Upper lobe of right lung (tissue), 1 donor: Measurements from ENCODE around the gene PGA5. TPM values are rescaled to one million over a fixed set of nuclear protein-coding genes. Genes with fewer than 3 reads are reported as not detected.
"Not testable (repeated sequence)": the region's sequence is repeated elsewhere in the genome, so short reads cannot be mapped to it uniquely, and the experiment has no call there.

ENCODE experiments used
- ATAC-seq: fragments of 200-7000 bp; cut with Tn5 transposase; one replicate; pipeline ENCODE4 v1.9.1; 2020; ENCODE audit warnings: mild to moderate bottlenecking, moderate library complexity
- DNase-seq: peaks from one replicate; pipeline ENCODE4 v3.0.0-alpha.2; 2020
- H3K27ac ChIP-seq: fragments of 200-600 bp; one replicate; pipeline ENCODE4 v1.8.0; 2022
- H3K27me3 ChIP-seq: fragments of 200-600 bp; one replicate; pipeline ENCODE4 v1.8.0; 2022; ENCODE audit warnings: mild to moderate bottlenecking
- H3K36me3 ChIP-seq: fragments of 200-600 bp; one replicate; pipeline ENCODE4 v1.8.0; 2022
- H3K4me1 ChIP-seq: fragments of 200-600 bp; one replicate; pipeline ENCODE4 v1.8.0; 2022
- H3K4me3 ChIP-seq: fragments of 200-600 bp; one replicate; pipeline ENCODE4 v1.8.0; 2022; ENCODE audit warnings: mild to moderate bottlenecking
- H3K9me3 ChIP-seq: fragments of 200-600 bp; one replicate; pipeline ENCODE4 v1.8.0; 2022
- intact Hi-C: fragments of 100-400 bp; cut with DNase I; formaldehyde crosslinking; loops from one replicate; pipeline ENCODE4 v1.11.0; 2022
- total RNA-seq: library from RNA; stranded (reverse); fragmentation: NEBNext Ultra II Directional; extraction: Animal tissue kit (Norgen Biotek cat#: 25700); gene quantifications from one replicate; pipeline ENCODE4 v1.2.1, GENCODE V29; 2021
- TF ChIP-seq, protein P1 (sequence below): fragments of 200-600 bp; IDR thresholded peaks from one replicate; pipeline ENCODE4 v1.8.0; 2022; ENCODE audit warnings: antibody characterized with exemption
- donor health status: DM: no; HTN: yes; CAD: no; lungs with severe emphysema.

Gene PGA5
- total RNA-seq, 1 donor from 2014 or later, result not detected

DNA sequence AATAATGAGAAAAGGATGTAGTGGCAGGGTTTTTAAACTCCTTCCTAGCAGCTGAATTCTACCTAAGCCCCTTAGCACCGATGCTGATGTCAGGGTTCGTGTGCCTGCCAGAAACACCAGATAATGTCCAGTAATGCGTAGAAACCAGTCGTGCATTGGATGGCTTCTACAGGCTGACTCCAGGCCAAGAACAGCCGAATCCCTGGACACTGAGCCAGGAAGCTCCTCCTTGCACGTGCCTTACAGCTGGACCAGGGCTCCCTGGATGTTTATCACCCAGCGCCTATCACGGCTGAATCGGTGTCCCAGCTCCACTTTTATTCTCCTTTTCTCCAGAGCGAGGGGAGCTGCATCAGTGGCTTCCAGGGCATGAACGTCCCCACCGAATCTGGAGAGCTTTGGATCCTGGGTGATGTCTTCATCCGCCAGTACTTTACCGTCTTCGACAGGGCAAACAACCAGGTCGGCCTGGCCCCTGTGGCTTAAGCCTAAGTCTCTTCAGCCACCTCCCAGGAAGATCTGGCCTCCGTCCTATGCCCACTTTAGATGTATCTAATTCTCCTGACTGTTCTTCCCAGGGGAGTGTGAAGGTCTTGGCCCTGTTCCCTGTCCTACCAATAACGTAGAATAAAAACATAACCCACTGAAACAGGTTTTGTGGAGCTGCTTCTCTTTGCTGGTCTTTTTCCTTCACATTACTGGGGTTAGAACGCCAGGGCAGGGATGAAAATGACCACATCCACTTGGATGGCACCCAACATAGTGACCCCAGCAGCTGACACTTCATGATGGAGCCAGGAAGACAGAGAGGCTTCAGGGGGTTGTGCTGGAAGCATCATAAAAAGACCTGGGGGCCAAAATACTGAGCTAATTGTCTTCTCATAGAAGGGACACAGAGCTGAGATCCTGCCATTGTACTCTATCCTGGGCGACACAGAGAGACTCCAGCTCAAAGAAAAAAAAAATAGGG is 10.1 kb downstream of the PGA5 start:
- intact Hi-C loops, H3K4me3 ChIP-seq, H3K27ac ChIP-seq, H3K36me3 ChIP-seq, H3K4me1 ChIP-seq, H3K27me3 ChIP-seq, H3K9me3 ChIP-seq, ATAC-seq: not testable (repeated sequence)
- peak; percentile 2 for DNase-seq

GRCh38 chr11:61252332-61252731 is 11.4 kb downstream of the PGA5 start:
- H3K36me3 ChIP-seq, DNase-seq, H3K4me3 ChIP-seq, H3K27ac ChIP-seq, ATAC-seq, H3K4me1 ChIP-seq, H3K27me3 ChIP-seq, H3K9me3 ChIP-seq, intact Hi-C loops: not testable (repeated sequence)

DNA sequence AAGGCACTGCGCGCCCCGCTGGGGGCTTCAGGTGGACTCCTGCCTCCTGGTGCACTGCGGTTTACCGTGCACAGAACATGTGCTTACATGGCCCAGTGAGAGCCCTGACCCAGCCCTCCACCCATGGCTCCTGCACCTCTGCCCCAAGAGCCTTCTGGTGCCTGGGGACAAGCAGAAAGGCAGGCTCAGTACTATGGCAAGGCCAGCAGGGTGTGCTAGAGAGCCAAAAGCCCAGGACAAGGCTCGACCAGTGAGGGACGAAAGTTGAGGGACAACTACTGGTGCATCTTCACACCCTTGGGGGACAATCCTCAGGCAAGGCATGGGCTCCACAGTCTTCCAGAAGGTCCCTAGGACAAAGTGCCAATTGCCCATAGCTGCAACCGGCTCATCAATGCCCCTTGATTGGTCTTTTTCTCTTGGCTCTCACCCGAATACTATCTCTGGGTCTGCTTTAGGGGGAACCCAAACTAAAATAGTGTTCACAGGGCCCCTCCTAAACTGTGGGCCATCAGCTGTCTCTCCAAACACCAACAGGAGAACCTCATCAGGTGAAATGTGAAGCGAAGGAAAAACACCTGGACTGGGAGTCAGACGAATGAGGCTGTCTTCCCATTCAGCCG is 13.5 kb downstream of the PGA5 start:
- Histone ChIP-seq H3K27me3 (no peaks in the 10 kb centered on the region), H3K27ac (no peak overlapping the region), H3K9me3 (no peaks in the 10 kb centered on the region), H3K36me3 (no peaks in the 10 kb centered on the region), H3K4me1 (no peaks in the 10 kb centered on the region), H3K4me3 (no peak overlapping the region)
- DNase-seq (peak; percentile 77), ATAC-seq (peak; percentile 92)
- TF ChIP-seq, protein P1, sequence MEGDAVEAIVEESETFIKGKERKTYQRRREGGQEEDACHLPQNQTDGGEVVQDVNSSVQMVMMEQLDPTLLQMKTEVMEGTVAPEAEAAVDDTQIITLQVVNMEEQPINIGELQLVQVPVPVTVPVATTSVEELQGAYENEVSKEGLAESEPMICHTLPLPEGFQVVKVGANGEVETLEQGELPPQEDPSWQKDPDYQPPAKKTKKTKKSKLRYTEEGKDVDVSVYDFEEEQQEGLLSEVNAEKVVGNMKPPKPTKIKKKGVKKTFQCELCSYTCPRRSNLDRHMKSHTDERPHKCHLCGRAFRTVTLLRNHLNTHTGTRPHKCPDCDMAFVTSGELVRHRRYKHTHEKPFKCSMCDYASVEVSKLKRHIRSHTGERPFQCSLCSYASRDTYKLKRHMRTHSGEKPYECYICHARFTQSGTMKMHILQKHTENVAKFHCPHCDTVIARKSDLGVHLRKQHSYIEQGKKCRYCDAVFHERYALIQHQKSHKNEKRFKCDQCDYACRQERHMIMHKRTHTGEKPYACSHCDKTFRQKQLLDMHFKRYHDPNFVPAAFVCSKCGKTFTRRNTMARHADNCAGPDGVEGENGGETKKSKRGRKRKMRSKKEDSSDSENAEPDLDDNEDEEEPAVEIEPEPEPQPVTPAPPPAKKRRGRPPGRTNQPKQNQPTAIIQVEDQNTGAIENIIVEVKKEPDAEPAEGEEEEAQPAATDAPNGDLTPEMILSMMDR, result peak; percentile 82
- intact Hi-C loops, result no loop called here

GRCh38 chr11:61256710-61257482 is 15.9 kb downstream of the PGA5 start:
- ATAC-seq (peak; percentile 35), DNase-seq (no peak)
- H3K4me3 ChIP-seq, result no peak overlapping the region
- no peaks in the 10 kb centered on the region for H3K27me3 ChIP-seq
- no peaks in the 10 kb centered on the region for H3K9me3 ChIP-seq
- TF ChIP-seq, protein P1, result no peak
- H3K4me1 ChIP-seq, result no peaks in the 10 kb centered on the region
- H3K27ac ChIP-seq, result no peak overlapping the region
- H3K36me3 ChIP-seq, result no peaks in the 10 kb centered on the region
- intact Hi-C loops, result no loop called here

DNA sequence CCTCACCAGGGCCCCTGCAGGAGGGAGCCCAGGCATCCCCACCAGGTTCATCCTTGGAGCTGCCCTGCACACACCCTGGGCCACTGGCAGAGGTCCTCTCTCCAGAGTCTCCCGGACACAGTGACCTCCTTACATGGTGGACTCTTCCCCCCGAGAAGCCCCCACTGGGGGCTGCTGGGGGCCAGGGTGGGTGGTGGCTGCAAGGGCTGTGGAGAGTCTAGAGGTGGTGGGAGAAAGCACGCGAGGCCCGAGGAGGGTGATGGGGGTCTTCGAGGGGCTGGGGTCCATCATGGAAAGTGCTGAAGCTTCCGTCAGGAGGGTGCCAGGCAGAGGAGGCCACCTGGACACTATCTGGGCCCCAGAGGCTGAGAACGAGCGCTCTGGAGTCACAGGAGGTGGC is 17.6 kb downstream of the PGA5 start:
- intact Hi-C loops, result no loop called here

GRCh38 chr11:61259363-61259762 is 18.4 kb downstream of the PGA5 start:
- Histone ChIP-seq H3K27me3 (no peaks in the 10 kb centered on the region), H3K4me3 (no peak overlapping the region), H3K27ac (no peak overlapping the region), H3K36me3 (no peaks in the 10 kb centered on the region), H3K9me3 (no peaks in the 10 kb centered on the region), H3K4me1 (no peaks in the 10 kb centered on the region)
- TF ChIP-seq, protein P1, result no peak
- no peak for ATAC-seq
- DNase-seq, result no peak
- intact Hi-C loops, result no loop called here

More for the DNA sequence above, 17.6 kb downstream of the PGA5 start:
- DNase-seq, result no peak
- peak; percentile 5 for ATAC-seq
- TF ChIP-seq, protein P1, result no peak
- no peak overlapping the region for H3K4me3 ChIP-seq
- no peaks in the 10 kb centered on the region for H3K9me3 ChIP-seq
- H3K27ac ChIP-seq, result no peak overlapping the region
- H3K27me3 ChIP-seq, result no peaks in the 10 kb centered on the region
- H3K36me3 ChIP-seq, result no peaks in the 10 kb centered on the region
- H3K4me1 ChIP-seq, result no peaks in the 10 kb centered on the region
